ENCODE results near the gene MRPL18. TPM values are rescaled to one million over a fixed set of nuclear protein-coding genes. Genes with fewer than 3 reads are reported as not detected.
"Not testable (repeated sequence)": the region's sequence is repeated elsewhere in the genome, so short reads cannot be mapped to it uniquely, and the experiment has no call there.

MRPL18 gene
- 72.9 and 74.8 TPM in 2 replicates for total RNA-seq

DNA sequence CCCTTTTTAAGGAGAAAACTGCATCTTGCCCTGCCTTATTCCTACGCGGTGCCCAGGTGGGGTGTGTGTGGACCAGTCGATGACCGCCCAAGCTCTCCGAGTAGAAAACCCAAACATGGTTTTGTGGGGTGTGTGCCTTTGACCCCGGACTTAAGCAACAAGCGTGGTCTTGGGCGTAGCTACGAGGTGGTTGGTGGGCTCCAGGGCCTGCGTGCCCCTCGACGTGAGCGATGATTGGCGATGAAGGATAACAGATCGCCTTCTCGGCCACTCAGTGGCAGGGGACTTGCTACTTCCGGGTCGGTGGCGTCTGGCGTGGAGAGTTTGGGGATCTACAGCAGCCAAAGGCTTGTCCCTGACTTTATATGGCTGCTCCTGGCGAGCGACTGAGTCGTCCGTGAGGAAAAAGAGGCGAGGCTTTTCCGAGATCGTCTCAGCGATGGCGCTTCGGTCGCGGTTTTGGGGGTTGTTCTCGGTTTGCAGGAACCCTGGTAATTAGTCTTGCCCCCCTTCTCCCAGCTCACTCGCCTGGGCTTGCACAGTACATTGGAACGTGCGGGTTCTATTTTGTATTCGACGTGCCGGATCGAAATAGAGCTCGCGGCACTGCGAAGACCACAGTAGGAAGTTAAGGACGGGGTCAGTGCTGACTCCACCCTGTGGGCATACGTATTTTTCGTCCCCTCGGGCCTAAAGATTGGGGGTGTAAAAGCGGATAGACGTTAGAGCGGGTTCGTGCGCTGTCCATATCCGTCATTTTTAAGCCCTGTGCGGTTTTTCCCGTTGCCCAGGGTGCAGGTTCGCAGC lies at the start of gene MRPL18:
Gene MRPL18 (plus strand): TSS at position 319 of the 807 bp plus-strand sequence. CDS start 121 bp downstream, at position 440.
- intact Hi-C loops (cut with micrococcal nuclease): loop anchor here (1.0 to 5.0 kb wide), 7 partner anchors 30 to 1623 kb away; partner anchors contain the start of genes GTF2H5 and SERAC1

DNA sequence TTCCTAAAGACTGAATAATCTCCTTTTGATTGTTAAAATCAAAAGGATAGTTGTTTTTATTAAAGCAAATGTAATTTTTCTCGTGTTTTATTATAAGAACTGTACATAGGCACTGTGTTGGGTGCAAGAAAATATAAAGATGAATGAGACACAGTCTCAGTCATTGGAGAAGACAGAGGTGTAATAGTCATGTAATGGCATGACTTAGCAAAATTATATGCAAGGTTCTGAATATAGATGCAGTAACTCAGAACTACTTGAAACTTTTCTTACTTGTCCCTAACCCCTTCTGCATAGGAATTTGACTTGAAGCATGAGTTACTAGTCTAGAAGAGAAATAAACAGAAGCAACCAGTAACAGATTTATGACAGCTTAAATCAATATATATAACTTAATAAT lies 48.1 kb upstream of the MRPL18 start:
- intact Hi-C loops (cut with micrococcal nuclease): no loop called here

- intact Hi-C loops (cut with micrococcal nuclease): no loop called here
These were observed 45.2 kb upstream of the MRPL18 start for GRCh38 chr6:159745081-159745480.

GRCh38 chr6:159746759-159747158 lies 43.5 kb upstream of the MRPL18 start:
- intact Hi-C loops (cut with micrococcal nuclease): loop anchor here (2.0 kb wide), 1 partner anchor 32 kb away; no protein-coding TSS in a partner anchor

GRCh38 chr6:159748127-159748526 lies 42.1 kb upstream of the MRPL18 start:
- intact Hi-C loops (cut with micrococcal nuclease): not testable (repeated sequence)

DNA sequence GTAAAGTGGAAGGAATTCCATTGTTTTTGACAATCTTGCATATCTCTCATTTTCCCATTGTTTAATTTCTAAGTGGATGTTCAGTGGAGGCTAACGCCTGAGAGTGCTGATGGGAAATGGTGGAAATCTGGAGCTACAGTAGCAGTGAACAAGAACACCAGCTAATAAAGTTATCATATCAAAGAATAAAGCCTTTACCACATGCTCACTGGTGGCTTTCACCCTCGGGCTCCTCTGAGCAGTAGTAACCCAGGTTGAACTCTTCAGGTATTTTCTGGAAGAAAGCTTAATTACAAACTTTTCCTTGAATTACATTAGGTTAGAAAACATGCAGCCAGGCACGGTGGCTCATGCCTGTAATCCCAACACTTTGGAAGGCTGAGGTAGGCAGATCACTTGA lies 38.8 kb upstream of the MRPL18 start:
- intact Hi-C loops (cut with micrococcal nuclease): loop anchor here (2.0 kb wide), 1 partner anchor 15 kb away; no protein-coding TSS in a partner anchor

GRCh38 chr6:159753081-159753872 lies 37.0 kb upstream of the MRPL18 start:
- intact Hi-C loops (cut with micrococcal nuclease): no loop called here

DNA sequence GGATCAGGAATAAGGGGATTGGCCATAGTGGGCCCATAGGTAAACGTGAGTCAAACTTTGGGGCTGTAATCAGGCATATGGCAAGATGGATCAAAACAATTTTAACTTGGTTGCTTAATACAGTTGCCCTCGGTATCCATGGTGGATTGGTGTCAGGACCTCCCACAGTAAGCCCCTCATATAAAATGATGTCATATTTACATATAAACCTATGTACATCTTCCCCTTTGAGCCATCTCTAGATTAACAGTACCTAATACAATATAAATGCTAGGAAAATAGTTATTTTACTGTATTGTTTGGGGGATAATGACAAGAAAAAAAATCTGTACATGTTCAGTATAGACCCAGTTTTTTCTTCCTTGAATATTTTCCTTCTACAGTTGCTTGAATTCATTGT lies 35.9 kb upstream of the MRPL18 start:
- intact Hi-C loops (cut with micrococcal nuclease): no loop called here

- intact Hi-C loops (cut with micrococcal nuclease): no loop called here
These were observed 35.0 kb upstream of the MRPL18 start for GRCh38 chr6:159754959-159755914.

- intact Hi-C loops (cut with micrococcal nuclease): no loop called here
These were observed 33.8 kb upstream of the MRPL18 start for GRCh38 chr6:159756508-159756907.

- intact Hi-C loops (cut with micrococcal nuclease): no loop called here
These were observed 32.0 kb upstream of the MRPL18 start for GRCh38 chr6:159758031-159759001.

GRCh38 chr6:159759645-159760044 lies 30.6 kb upstream of the MRPL18 start:
- intact Hi-C loops (cut with micrococcal nuclease): no loop called here

DNA sequence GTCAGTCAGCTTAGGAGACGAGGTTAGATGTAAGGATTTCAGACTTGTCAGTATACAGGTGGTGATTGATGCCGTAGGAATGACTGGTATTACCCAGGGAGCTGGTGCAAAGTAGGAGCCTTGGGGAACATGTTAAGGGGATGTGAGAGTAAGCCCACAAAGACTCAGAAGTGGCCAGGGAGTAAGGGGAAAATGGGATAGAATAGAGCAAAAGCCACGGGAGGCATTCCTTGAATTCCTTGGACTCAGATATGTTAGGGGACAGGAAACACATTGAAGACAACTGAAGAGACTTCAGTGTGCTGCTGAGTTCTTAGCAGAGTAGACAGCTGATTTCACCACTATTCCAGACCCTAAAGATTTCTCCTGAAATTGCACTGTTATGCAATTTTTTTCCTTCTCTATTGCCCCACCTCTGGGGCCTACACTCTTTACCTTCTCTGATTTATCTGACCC lies 29.6 kb upstream of the MRPL18 start:
- intact Hi-C loops (cut with micrococcal nuclease): loop anchor here (1.0 kb wide), 1 partner anchor 171 kb away; no protein-coding TSS in a partner anchor

- intact Hi-C loops (cut with micrococcal nuclease): loop anchor here (1.0 kb wide), 1 partner anchor 170 kb away; no protein-coding TSS in a partner anchor
These were observed 29.0 kb upstream of the MRPL18 start for GRCh38 chr6:159761129-159761872.

- intact Hi-C loops (cut with micrococcal nuclease): loop anchor here (1.0 to 2.0 kb wide), 8 partner anchors 27 to 1231 kb away; partner anchors contain the start of genes TCP1 and WTAP
These were observed 28.2 kb upstream of the MRPL18 start, which contains the start of gene ACAT2 for GRCh38 chr6:159761873-159762680. Gene ACAT2, plus strand, starts transcription at chr6:159762045. Its CDS starts 43 bp downstream, at chr6:159762088.

- intact Hi-C loops (cut with micrococcal nuclease): loop anchor here (1.0 to 2.0 kb wide), 7 partner anchors 27 to 1230 kb away; partner anchors contain the start of genes TCP1 and WTAP
These were observed 27.5 kb upstream of the MRPL18 start for GRCh38 chr6:159762681-159763293.

- intact Hi-C loops (cut with micrococcal nuclease): no loop called here
These were observed 23.4 kb upstream of the MRPL18 start for GRCh38 chr6:159766906-159767305.
